Measurements from ENCODE around the gene TP53TG5. TPM values are rescaled to one million over a fixed set of nuclear protein-coding genes. Genes with fewer than 3 reads are reported as not detected.
A peak's percentile ranks its signal among the peaks of the same experiment; 100 is the strongest.

TP53TG5 gene
- total RNA-seq, 2 donors from 2014 or later: 2.0 to 2.4 TPM

GRCh38 chr20:45358282-45359068 is 19.6 kb downstream of the TP53TG5 start:
- H3K27me3 ChIP-seq (ENCODE audit: control insufficient read depth, insufficient read depth, low read length, poor library complexity, severe bottlenecking): no peaks in the 10 kb centered on the region
- H3K4me3 Mint-ChIP-seq: no peak overlapping the region
- no peak overlapping the region for H3K27ac ChIP-seq (ENCODE audit: low read depth, low read length)
- peak; percentile 45 for DNase-seq
- WGBS, 2 experiments (ENCODE audit: insufficient coverage in 1 of 2, insufficient read length in 1 of 2): 69 to 73% methylated on average over 6 to 10 of the region's 10 CpGs
- peaks cover 20% of the 10 kb centered on the region for H3K4me1 Mint-ChIP-seq
- H3K4me1 ChIP-seq (ENCODE audit: control insufficient read depth, insufficient read depth, low read length): peaks cover 2% of the 10 kb centered on the region
- no peaks in the 10 kb centered on the region for H3K36me3 Mint-ChIP-seq (ENCODE audit: low read depth)
- no peak overlapping the region for H3K9ac ChIP-seq (ENCODE audit: extremely low read depth, low read length, poor library complexity, severe bottlenecking)
- H3K36me3 ChIP-seq (ENCODE audit: control insufficient read depth, insufficient read depth, low read length): no peaks in the 10 kb centered on the region
- no peaks in the 10 kb centered on the region for H3K9me3 ChIP-seq (ENCODE audit: control insufficient read depth, low read length)
- H3K27me3 Mint-ChIP-seq (ENCODE audit: insufficient read depth): no peaks in the 10 kb centered on the region
- TF ChIP-seq CTCF (conservative IDR thresholded peaks at IDR 0.05): no peak
- no peak overlapping the region for H3K4me3 ChIP-seq (ENCODE audit: low read length)
- H3K9me3 Mint-ChIP-seq: no peaks in the 10 kb centered on the region
- H3K27ac Mint-ChIP-seq: no peak overlapping the region

GRCh38 chr20:45355209-45356084 is 22.7 kb downstream of the TP53TG5 start:
- Histone ChIP-seq H3K27ac (ENCODE audit: low read depth, low read length) (no peak overlapping the region), H3K4me1 (ENCODE audit: control insufficient read depth, insufficient read depth, low read length) (peaks cover 2% of the 10 kb centered on the region), H3K4me3 (ENCODE audit: low read length) (no peak overlapping the region), H3K9me3 (ENCODE audit: control insufficient read depth, low read length) (no peaks in the 10 kb centered on the region), H3K9ac (ENCODE audit: extremely low read depth, low read length, poor library complexity, severe bottlenecking) (no peak overlapping the region), H3K36me3 (ENCODE audit: control insufficient read depth, insufficient read depth, low read length) (no peaks in the 10 kb centered on the region), H3K27me3 (ENCODE audit: control insufficient read depth, insufficient read depth, low read length, poor library complexity, severe bottlenecking) (no peaks in the 10 kb centered on the region)
- H3K27ac Mint-ChIP-seq: no peak overlapping the region
- no peak overlapping the region for H3K4me3 Mint-ChIP-seq
- no peaks in the 10 kb centered on the region for H3K36me3 Mint-ChIP-seq (ENCODE audit: low read depth)
- no peak for TF ChIP-seq CTCF (conservative IDR thresholded peaks at IDR 0.05)
- WGBS, 2 experiments (ENCODE audit: insufficient coverage in 1 of 2, insufficient read length in 1 of 2): 65 to 73% methylated on average over 3 of the region's 5 CpGs
- no peaks in the 10 kb centered on the region for H3K9me3 Mint-ChIP-seq
- H3K4me1 Mint-ChIP-seq: peaks cover 17% of the 10 kb centered on the region
- no peaks in the 10 kb centered on the region for H3K27me3 Mint-ChIP-seq (ENCODE audit: insufficient read depth)
- DNase-seq: no peak

GRCh38 chr20:45354423-45355208 is 23.5 kb downstream of the TP53TG5 start:
- no peak overlapping the region for H3K9ac ChIP-seq (ENCODE audit: extremely low read depth, low read length, poor library complexity, severe bottlenecking)
- Mint-ChIP-seq H3K27me3 (ENCODE audit: insufficient read depth) (no peaks in the 10 kb centered on the region), H3K4me1 (peaks cover 19% of the 10 kb centered on the region), H3K36me3 (ENCODE audit: low read depth) (no peaks in the 10 kb centered on the region), H3K4me3 (no peak overlapping the region), H3K9me3 (no peaks in the 10 kb centered on the region), H3K27ac (no peak overlapping the region)
- WGBS, 2 experiments (ENCODE audit: insufficient coverage in 1 of 2, insufficient read length in 1 of 2): 86 to 89% methylated on average over 9 of the region's 9 CpGs
- DNase-seq: no peak
- H3K9me3 ChIP-seq (ENCODE audit: control insufficient read depth, low read length): no peaks in the 10 kb centered on the region
- H3K4me3 ChIP-seq (ENCODE audit: low read length): no peak overlapping the region
- H3K27me3 ChIP-seq (ENCODE audit: control insufficient read depth, insufficient read depth, low read length, poor library complexity, severe bottlenecking): no peaks in the 10 kb centered on the region
- H3K27ac ChIP-seq (ENCODE audit: low read depth, low read length): no peak overlapping the region
- peaks cover 2% of the 10 kb centered on the region for H3K4me1 ChIP-seq (ENCODE audit: control insufficient read depth, insufficient read depth, low read length)
- H3K36me3 ChIP-seq (ENCODE audit: control insufficient read depth, insufficient read depth, low read length): no peaks in the 10 kb centered on the region
- no peak for TF ChIP-seq CTCF (conservative IDR thresholded peaks at IDR 0.05)
